HFFc6 (cell line): Measurements from ENCODE around the gene FADS6. TPM values are rescaled to one million over a fixed set of nuclear protein-coding genes. Genes with fewer than 3 reads are reported as not detected.

Source experiments
- DNase-seq: peaks from one replicate; pipeline ENCODE4 v3.0.0-alpha.2; 2018
- H3K27ac Mint-ChIP-seq: 2 replicates; pipeline ENCODE4 v1.8.0; 2020; ENCODE audit warnings: mild to moderate bottlenecking, mixed read lengths
- H3K27me3 Mint-ChIP-seq: 2 replicates; pipeline ENCODE4 v1.8.0; 2021; ENCODE audit warnings: mild to moderate bottlenecking, moderate library complexity, mixed read lengths; ENCODE audit not compliant: insufficient read depth
- H3K36me3 Mint-ChIP-seq: 2 replicates; pipeline ENCODE4 v1.8.0; 2021; ENCODE audit warnings: low read depth, mixed read lengths
- H3K4me1 Mint-ChIP-seq: 2 replicates; pipeline ENCODE4 v1.8.0; 2020; ENCODE audit warnings: low read depth, mixed read lengths
- H3K4me3 Mint-ChIP-seq: 2 replicates; pipeline ENCODE4 v1.8.0; 2020; ENCODE audit warnings: mild to moderate bottlenecking, moderate library complexity, mixed read lengths
- H3K9me3 Mint-ChIP-seq: 2 replicates; pipeline ENCODE4 v1.8.0; 2020; ENCODE audit warnings: mild to moderate bottlenecking, mixed read lengths
- CTCF ChIP-seq: fragments of 200-600 bp; sonication (generic); IDR thresholded peaks from 2 replicates; pipeline ENCODE4 v1.5.0; 2021; ENCODE audit warnings: antibody characterized with exemption, mild to moderate bottlenecking
- total RNA-seq, 6 experiments: library from RNA; stranded (reverse); fragmentation: NEBNext Ultra II Directional; extraction: Animal tissue kit (Norgen Biotek cat#: 25700); gene quantifications; 2 replicates in 1 of 6; 3 replicates in 5 of 6; pipeline ENCODE4 v1.2.3, GENCODE V29; 2021

Gene FADS6
- total RNA-seq, 6 experiments from 2014 or later = not detected

GRCh38 chr17:74875155-74875976 lies 18.1 kb downstream of the FADS6 start:
- peaks cover 15% of the 10 kb centered on the region for H3K27me3 Mint-ChIP-seq
- H3K4me3 Mint-ChIP-seq = no peak overlapping the region
- H3K27ac Mint-ChIP-seq = no peak overlapping the region

GRCh38 chr17:74874615-74875037 lies 18.8 kb downstream of the FADS6 start:
- H3K27me3 Mint-ChIP-seq = peaks cover 12% of the 10 kb centered on the region
- no peak overlapping the region for H3K27ac Mint-ChIP-seq
- H3K4me3 Mint-ChIP-seq = no peak overlapping the region
- DNase-seq = no peak
- H3K36me3 Mint-ChIP-seq = peaks cover 11% of the 10 kb centered on the region; the same call in 1 of the 2 replicates
- H3K9me3 Mint-ChIP-seq = no peaks in the 10 kb centered on the region
- H3K4me1 Mint-ChIP-seq = peaks cover 32% of the 10 kb centered on the region
- no peak for TF ChIP-seq CTCF

More at GRCh38 chr17:74875155-74875976, 18.1 kb downstream of the FADS6 start:
- H3K4me1 Mint-ChIP-seq = peaks cover 30% of the 10 kb centered on the region
- no peak for DNase-seq
- peaks cover 11% of the 10 kb centered on the region; the same call in 1 of the 2 replicates for H3K36me3 Mint-ChIP-seq
- no peak for TF ChIP-seq CTCF
- H3K9me3 Mint-ChIP-seq = no peaks in the 10 kb centered on the region

GRCh38 chr17:74873874-74874614 lies 19.4 kb downstream of the FADS6 start:
- peak overlapping the region; percentile 98 for H3K4me3 Mint-ChIP-seq
- H3K4me1 Mint-ChIP-seq = peaks cover 32% of the 10 kb centered on the region
- DNase-seq = no peak
- no peaks in the 10 kb centered on the region for H3K9me3 Mint-ChIP-seq
- no peak for TF ChIP-seq CTCF
- peak overlapping the region; percentile 91 for H3K27ac Mint-ChIP-seq
- peaks cover 6% of the 10 kb centered on the region for H3K27me3 Mint-ChIP-seq
- H3K36me3 Mint-ChIP-seq = peaks cover 11% of the 10 kb centered on the region; the same call in 1 of the 2 replicates

- H3K36me3 Mint-ChIP-seq = peaks cover 11% of the 10 kb centered on the region; the same call in 1 of the 2 replicates
- no peaks in the 10 kb centered on the region for H3K9me3 Mint-ChIP-seq
- H3K27me3 Mint-ChIP-seq = peaks cover 5% of the 10 kb centered on the region
- peak overlapping the region; percentile 91 for H3K27ac Mint-ChIP-seq
- no peak for TF ChIP-seq CTCF
- H3K4me3 Mint-ChIP-seq = peak overlapping the region; percentile 98
- peaks cover 37% of the 10 kb centered on the region for H3K4me1 Mint-ChIP-seq
- peak; percentile 100 for DNase-seq
Observed at GRCh38 chr17:74873037-74873873, 20.2 kb downstream of the FADS6 start.
